ENCODE measurements around the gene UBE2R2.
"Not testable (repeated sequence)": the region's sequence is repeated elsewhere in the genome, so short reads cannot be mapped to it uniquely, and the experiment has no call there.

Gene UBE2R2

DNA sequence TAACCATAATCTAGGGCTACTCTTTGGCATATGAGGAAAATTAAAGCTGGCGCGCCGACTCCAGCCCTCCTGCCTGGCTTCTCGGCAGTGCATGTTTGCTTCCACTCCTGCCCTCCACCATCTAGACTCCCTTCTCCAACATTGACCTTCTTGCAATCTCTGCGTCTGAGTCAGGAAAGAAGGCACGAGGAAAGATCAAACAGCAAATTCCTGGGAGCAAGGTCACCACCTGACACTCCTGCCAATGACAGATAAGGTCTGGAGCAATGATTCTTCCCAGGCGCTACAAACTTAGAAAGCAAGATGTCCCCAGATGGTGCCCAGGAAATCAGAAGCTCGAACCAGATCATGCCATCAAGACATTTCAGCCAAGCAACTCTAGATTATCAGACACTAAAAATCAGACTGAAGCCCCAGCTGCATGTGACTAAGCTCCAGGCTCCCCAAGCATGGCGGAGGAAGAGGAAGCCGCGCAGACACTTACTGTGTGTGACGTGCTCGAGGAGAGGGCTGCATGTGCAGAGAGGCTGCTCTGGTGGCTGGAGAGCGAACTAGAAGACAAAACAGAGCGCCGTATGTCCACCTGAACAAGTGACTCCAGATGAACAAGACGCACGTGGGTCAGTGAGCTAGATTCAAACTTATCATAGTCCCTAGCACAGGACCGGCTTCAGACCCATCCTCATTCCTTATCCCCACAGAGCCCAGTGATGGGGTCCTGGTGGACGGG, 115.3 kb downstream of the UBE2R2 start:
- FAIRE-seq = no peak

DNA sequence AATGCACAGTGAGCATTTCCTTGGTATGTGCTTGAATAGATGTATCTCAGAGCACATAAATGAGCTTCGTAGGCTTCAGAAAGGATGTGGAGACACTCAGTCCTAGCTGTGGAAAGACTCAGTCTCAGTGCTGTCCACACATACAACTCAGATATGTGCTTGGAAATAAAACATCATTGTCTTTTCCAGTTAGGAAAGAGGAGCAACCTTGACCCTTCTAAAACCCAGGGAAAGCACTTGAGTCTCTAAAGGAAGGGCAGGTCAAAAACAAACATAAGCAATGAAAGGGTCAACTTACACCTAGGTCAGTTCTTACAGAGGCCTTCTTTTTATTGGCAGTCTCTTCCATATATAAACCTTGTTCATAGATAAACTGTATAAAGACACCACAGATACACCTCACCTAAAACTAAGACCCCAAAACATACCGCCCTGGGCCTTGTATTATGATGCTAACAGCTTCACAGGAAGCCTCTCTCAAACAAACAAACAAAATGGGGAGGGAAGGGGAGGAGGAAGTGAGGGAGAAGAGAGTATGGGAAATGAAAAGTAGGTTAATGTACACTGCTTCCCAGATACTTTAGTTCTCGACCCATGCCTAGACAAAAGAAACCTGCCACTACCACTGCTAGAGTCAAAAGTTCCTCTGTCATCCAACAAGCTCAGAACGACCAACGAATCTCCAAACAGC, 117.4 kb downstream of the UBE2R2 start:
- no peak for FAIRE-seq

DNA sequence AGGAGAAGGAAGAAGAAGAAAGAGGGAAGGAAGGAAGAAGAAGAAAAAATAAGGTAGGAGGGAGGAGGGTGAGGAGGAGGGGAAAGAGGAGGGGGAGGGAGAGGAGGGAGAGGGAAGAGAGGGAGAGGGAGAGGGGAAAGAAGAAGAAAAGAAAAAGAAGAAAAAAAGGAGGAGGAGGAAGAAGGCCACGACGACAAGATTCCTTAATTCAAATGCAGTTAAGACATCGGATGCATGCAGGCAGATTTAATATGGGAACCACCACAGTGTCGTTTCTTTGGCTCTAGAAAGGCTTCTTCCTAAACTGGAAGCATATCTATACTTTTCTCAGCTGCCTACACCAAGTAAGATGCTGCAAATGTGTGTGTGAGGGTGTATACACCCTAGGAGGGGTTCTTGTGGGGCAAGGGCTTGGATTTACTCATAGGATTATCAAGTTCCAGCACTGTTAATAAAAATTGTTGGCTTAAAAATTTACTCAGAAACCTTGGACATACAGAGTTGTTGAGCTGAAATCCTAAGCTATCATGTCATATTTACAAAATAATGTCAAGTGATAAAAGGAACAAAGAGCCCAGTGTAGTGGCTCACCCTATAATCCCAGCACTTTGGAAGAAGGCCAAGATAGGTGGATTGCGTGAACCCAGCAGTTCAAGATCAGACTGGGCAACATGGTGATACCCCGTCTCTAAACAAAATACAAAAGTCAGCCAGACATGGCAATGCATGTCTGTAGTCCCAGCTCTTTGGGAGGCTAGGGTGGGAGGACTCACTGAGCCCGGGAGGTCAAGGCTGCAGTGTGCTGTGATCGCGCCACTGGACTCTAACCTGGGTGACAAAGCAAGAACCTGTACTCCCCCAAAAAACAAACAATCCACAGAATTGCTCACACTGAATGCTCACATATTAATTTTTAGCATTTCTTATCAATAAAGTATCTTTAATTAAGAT, 123.2 kb downstream of the UBE2R2 start:
- FAIRE-seq = no peak

DNA sequence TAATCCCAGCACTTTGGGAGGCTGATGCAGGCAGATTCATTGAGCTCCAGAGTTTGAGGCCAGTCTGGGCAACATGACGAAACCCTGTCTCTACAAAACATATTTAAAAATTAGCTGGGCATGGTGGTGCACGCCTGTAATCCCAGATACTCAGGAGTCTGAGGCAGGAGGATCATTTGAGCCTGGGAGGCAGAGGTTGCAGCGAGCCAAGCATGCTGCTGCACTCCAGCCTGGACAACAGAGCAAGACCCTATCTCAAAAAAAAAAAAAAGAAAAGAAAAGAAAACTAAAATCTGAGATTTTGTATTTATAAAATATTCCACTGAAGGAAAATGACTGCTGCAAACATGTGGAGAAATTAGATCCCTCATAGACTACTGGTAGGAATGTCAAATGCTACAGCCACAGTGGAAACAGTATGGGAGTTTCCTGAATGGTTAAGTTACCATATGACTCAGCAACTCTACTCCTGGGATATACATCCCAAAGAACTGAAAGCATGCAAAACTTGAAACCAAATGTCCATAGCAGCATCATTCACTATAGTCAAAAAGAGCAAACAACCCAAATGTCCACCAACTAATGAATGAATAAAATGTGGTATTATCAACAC, 125.6 kb downstream of the UBE2R2 start:
- FAIRE-seq = no peak

DNA sequence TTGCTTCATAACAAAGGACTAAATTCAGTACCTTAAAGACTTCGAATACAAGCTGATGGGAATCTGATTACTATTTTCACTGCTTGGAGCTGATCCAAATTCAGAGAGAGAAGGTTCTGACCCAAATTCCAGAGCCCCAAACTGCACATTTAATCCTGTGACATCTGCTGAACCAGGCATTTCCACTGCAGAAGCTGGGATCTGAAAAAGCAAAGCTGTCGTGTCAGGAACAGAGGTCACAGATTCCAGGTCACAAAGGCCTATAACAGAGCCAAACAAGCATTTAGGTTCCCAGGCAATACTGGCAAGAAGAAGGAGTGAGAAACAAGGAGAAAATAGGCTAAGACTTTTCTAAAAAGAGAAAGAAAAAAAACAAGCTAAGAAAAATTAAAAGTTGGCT, 126.4 kb downstream of the UBE2R2 start:
- no peak for FAIRE-seq

DNA sequence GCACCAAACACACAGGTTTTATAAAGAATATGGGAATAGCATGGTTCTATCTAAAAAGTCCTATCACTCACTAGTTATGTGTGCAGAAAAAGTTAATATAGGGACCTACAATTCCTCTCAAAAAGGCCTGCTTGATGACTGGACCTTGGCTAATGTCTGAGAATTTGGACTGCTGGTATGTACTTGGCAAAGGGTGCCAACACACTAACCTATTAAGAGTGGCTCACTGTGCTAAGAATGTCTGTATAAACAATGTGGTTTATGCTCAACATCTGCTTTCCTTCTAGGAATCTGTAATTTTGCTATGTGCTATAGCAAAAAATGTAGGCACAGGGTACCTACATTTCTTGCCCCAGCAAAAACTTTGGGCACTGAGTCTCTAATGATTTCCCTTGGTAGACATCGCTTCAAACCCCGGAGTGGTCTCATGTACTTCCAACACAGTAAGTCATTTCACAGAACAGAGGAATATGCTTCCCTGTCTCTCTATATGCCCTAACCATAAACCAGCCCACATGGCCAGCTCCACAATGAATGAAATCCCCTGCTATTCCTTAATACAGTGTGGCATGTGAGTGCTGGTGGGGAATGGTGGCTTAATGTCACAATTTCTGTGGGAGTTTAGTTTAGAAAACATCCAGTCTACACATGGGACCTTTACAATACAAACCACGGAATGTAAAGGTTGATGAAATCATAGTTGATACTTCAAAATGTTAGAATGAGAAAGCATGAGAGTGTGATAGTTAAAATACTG, 130.0 kb downstream of the UBE2R2 start:
- no peak for FAIRE-seq

DNA sequence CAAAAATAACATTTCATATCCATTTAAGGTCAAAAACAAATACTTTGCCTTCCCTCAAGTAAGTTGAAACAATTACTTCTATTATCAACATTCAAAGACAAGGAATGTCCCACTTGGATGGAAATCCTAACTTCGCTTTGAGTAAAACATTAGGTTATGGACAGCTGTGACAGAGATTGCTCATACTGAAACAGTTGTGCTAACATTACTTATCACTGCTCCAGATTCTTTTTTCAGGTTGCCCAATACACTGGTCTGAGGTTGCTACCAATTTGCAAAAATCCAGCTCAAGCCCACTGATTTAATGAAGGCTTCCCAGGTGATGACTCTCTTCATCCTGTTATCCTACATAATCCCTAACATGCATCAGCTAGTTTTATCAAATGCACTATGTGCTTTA, 133.4 kb downstream of the UBE2R2 start:
- FAIRE-seq = no peak

DNA sequence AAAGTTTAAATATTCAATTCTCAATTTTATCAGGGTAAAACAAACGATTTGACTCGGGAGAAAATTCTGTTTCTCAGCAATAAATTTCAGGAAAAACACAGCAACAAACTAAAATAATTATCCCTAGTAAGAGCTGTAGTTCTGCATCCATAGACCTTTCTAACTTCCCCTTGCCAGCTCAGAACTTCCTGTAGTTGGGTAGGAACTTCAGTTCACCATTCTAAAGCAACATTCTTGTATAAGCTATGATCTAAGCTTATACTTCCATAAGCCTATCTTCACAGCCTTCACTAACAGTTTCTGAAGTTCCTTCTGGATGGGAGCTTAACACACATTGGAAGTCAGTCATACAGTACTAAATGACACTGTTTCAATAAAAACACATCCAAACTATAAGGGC, 135.1 kb downstream of the UBE2R2 start:
- no peak for FAIRE-seq

DNA sequence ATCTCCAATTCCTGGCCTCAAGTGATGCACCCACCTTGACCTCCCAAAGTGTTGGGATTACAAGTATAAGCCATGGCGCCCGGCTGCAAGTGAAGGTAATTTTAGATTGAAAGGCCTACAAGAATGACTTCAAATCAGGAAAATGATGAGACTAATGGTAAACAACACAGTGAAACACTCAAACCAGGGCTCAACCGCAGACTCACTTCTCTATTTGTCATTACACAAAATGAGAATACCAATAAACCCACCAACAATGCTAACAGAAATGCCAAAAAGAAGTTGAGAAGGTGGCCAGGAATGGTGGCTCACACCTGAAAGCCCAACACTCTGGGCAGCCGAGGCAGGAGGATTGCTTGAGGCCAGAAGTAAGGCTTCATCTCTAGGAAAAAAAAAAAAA, 139.6 kb downstream of the UBE2R2 start:
- no peak for FAIRE-seq

DNA sequence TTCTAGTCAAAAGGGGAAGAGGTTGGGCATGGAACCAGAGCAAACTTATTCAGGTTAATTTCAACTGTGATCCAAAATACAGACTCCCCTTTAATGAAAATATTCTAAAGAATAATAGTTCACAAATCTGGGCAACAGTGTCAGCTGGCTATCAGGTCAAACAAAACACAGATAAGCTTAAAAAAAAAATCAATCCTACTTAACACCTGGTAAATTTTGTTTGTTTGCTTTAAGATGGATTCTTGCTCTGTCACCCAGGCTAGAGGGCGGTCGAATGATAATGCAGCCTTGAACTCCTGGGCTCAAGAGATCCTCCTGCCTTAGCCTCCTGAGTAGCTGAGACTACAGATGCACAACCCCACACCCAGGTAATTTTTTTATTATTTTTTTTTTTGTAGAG, 142.8 kb downstream of the UBE2R2 start:
- no peak for FAIRE-seq

DNA sequence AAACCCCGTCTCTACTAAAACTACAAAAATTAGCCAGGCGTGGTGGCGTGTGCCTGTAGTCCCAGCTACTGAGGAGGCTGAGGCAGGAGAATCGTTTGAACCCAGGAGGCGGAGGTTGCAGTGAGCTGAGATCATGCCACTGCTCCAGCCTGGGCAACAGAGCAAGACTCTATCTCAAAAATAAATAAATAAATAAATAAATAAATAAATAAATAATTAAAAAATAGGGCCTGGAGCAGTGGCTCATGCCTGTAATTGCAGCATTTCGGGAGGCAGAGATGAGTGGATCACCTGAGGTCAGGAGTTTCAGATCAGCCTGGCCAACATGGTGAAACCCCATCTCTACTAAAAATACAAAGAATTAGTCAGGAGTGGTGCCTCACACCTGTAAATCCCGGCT, 145.5 kb downstream of the UBE2R2 start:
- not testable (repeated sequence) for FAIRE-seq

DNA sequence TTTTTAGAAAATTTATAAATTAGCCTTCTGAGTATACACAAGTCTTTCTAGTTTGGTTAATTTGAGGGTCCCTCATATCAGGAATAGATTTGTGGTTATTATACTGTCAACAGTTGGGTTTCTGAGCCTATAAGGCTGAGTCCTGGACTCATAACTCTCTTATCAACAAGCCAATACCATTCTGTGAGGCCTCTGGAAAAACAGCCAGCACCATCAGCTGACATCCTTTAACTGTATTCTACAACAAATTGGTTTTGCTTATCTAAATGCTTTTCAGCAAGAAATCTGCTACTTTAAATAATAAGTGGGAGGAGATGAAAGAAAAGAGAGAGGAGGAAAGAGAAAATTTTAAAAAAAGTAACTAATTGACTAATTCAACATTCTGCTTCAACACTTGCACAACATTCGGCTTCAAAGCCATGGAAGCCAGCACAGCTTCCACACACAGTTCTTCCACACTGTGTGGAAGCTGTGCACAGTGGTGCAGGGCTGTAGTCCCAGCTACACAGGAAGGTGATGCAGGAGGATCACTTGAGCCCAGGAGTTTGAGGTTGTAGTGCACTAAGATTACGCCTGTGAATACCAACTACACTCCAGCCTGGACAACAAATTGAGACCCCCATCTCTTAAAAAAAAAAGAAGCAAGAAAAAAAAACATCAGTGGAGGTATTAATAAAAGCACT, 147.3 kb downstream of the UBE2R2 start:
- no peak for FAIRE-seq
